GM10847 (cell line): ENCODE measurements around the gene FAM209A.
"Not testable (repeated sequence)": the region's sequence is repeated elsewhere in the genome, so short reads cannot be mapped to it uniquely, and the experiment has no call there.

Experiments
- POLR2A ChIP-seq: IDR thresholded peaks from 2 replicates; pipeline ENCODE4 v1.6.1; 2011; ENCODE audit not compliant: insufficient read length; ENCODE audit errors: extremely low read depth

The FAM209A gene

DNA sequence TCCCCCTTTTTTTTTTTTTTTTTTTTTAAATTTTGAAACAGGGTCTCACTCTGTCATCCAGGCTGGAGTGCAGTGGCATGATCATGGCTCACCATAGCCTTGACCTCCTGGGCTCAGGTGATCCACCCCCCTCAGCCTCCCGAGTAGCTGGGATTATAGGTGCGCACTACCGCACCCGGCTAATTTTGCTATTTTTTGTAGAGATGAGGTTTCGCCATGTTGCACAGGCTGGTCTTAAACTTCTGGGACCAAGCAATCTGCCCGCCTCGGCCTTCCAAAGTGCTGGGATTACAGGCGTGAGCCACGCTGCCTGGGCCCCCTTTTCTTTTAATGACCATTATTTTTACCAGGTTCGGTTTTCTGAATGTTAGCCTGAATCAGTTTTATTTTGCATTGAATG is 5.0 kb upstream of the FAM209A start:
- TF ChIP-seq POLR2A, result no peak

DNA sequence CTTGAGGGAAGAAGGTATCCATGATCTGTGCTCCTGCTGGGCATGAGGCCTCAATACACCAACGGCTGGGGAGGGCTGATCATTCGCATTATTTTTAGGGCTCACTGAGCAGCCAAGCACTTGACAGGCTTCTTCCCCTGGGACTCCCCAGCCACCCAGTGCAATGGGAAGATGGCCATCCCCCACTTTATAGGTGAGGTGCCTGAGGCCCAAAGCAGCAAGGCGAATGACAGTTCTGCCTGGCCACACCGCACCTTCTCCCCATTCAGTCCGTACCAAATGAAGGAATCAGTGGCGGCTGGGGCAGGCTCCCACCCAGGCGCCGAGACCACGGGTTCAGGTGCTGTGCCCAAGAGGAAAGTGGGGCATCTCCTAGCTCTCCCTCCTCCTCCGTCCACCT is 4.4 kb upstream of the FAM209A start:
- no peak for TF ChIP-seq POLR2A

DNA sequence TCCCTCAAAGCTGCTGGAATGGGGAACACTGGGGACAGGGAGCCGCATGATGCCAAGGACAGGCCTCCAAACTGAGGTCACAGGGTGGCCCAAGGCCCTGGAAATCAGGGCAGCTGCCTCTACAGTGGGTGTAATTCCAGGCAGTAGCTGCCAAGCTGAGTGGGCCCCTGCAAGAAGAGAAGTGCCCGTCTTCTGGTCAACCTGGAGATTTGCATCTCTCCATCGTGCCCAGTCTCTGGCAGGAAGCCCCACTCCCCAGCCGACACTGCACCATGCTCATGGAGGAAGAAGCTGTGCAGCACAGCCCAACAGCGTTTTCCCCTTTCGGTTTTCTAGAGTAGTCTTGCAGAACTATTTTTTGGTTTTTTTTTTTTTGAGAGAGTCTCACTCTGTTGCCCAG is 2.2 kb upstream of the FAM209A start:
- TF ChIP-seq POLR2A, result no peak

DNA sequence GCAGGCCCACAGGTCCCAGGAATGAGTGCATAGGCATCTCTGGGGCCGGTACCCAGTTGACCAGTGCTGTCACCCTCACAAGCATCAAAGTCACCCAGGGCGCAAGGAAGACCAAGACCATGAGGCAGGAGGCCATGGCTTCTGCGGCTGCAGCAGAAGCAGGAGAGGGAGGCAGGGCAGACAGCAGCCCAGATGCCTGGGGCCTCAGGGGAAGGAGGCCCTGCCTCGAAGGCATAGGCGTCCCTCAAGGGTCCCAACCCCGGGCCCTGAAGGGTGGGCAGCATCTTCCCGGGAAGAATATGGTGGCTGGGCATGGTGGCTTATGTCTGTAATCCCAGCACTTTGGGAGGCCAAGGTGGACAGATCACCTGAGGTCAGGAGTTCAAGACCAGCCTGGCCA is 3.0 kb downstream of the FAM209A start:
- no peak for TF ChIP-seq POLR2A

DNA sequence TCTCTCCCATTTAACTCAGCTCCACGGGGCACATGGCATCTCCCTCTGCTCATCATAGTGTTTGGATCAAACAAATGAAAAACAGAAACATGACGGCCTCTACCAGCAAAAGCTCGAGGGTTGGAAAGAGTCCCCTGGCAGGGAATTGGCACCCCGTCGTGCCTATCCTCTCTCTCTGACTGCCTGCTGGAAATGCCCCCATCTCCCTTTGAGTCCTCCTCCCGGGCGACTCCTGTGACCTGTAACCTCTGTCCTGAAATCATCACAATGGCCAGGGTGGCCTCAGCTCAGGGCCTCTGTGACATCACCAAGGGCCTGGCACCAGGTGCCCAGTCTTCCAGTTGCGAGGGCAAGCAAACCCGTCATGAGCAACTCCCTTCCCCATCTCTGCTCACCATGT is 8.4 kb downstream of the FAM209A start, which contains the start of gene FAM209B:
TSS of gene FAM209B (plus strand) at position 301 of the 400 bp plus-strand sequence. CDS start at position 397, 96 bp downstream.
- TF ChIP-seq POLR2A, result not testable (repeated sequence)

DNA sequence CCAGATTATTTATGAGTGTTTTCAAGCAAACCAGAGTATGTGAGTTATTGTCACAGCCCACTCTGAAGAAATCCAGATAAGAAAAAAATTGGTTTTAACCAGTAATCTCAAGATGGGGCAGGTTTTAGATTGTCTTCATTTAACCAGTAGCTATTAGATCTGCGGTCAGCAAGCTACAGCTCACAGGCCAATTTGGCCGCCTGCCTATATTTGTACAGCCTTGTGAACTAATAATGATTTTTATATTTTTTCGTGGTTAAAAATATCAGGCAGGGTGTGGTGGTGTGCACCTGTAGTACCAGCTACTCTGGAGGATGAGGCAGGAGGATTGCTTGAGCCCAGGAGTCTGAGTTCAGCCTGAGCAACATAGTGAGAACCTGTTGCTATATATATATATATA is 13.5 kb downstream of the FAM209A start:
- no peak for TF ChIP-seq POLR2A

DNA sequence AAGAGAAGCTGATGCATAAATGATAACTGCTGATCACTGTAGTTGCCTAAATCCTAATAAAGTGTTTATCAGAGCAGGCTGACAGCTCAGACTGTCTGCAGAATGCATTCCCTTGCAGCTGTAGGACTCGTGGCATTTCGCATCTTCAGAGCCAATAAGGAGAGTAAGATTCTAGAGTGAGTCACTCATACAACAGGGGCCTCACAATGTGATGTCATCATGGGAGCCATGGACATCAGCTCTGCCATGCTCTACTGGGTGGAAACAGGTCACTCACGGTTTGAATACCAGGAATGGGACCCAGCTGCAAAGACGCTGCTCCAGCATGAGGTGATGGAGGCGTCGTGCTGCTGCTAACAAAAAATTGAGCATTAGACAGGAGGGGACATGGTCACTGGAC is 15.9 kb downstream of the FAM209A start:
- TF ChIP-seq POLR2A, result no peak

DNA sequence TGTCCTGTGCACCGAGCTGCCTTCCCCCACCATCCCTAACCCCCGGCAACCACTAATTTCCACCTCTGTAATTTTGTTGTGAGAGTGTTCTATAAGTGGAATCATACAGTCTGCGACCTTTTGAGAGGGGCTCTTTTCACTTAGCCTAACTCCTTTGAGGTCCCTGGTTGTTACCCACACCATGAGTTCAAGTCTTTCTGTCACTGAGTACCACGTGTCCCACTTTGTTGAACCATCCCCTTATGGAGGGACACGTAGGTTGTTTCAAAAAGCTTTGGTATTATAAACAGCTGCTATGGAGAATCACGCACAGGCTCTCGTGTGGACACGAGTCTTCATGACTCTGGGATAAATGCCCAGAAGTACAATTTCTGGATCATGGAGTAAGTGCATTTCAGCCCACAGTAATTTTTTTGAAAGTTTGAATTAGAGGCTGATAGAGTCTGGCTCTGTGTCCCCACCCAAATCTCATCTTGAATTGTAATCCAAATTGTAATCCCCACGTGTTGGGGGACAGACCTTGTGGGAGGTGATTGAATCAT is 18.0 kb downstream of the FAM209A start:
- no peak for TF ChIP-seq POLR2A

DNA sequence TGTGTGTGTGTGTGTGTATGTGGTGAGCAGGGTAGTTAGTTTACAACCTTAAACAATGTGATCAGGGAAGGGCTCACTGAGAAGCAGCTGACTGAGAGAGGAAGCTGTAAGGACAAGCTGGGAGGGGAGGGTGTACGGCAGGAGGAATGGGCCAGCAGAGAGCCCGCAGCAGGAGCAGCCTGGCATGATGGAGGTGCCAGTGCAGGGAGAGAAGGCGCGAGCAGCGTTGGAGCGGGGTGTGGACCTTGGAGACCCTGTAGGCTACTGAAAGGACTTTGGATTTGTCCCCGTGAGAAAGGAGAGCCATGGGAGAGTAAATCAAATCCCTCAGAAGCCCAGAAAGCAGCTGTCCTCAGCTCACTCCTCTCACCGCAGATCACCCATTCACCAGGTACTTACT is 27.0 kb downstream of the FAM209A start:
- no peak for TF ChIP-seq POLR2A

DNA sequence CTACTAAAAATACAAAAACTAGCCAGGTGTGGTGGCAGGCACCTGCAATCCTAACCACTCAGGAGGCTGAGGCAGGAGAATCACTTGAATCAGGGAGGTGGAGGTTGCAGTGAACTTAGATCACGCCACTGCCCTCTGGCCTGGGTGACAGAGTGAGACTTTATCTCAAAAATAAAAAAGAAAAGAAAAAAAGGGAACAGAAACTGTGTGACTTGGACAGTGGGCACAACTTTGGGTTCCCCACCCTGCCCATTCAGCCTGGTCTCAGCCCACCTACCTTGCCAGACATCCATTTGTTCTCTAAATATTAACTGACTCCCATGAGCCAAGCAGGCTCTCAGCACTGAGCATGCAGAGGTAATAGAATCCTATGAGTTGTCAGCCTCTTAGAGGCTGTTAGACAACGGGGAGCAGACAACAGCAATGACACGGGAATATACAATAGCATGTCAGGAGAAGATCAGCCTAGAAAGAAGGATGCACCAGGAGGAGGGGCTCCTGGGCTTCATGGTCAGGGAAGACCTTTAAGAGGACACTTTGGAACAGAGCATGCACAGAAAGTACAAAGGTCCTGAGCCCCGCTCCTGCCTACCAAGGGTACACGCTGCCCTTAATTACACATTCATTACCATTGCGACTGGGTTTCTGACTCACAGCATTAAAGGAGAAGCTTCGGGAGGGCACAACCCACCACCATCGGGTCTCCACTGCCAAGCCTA is 28.5 kb downstream of the FAM209A start:
- no peak for TF ChIP-seq POLR2A

DNA sequence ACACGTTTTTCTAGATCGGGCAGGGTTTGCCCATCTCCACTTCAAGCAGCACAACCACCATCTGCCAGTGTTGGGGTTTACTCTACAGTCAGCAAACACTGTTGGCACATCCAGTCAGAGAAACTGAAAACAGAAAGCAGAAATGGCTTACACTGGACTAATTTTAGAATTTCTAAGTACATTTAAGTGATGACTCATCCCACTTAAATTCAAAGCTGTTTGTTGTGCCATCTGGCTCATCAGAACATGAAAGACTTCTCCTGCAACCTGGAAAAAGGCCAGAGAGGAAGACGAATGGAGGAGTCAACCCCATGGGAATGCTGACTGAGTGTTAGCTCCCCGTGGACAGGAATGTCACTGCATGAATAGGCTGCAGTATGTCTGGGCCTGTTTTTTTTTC is 30.3 kb downstream of the FAM209A start:
- TF ChIP-seq POLR2A, result no peak

DNA sequence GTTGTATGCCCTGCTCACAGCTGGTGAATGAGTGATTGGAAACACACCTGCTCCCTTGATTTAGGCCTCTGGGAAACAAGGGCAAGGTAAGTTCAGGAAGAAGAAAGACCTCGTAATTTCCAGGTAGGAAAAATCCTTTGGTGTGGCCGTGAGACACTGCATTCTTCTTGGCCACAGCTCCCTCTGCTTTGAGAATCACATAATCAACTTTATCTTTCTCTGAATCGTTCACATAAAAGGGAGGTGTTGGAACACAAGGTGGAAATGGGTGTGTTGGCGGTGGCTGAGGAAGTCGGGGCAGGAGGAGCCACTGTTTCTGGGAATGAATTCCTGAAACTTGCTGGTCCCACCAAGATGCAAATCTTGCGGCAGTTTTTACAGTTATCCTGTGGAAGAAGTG is 34.4 kb downstream of the FAM209A start:
- no peak for TF ChIP-seq POLR2A

DNA sequence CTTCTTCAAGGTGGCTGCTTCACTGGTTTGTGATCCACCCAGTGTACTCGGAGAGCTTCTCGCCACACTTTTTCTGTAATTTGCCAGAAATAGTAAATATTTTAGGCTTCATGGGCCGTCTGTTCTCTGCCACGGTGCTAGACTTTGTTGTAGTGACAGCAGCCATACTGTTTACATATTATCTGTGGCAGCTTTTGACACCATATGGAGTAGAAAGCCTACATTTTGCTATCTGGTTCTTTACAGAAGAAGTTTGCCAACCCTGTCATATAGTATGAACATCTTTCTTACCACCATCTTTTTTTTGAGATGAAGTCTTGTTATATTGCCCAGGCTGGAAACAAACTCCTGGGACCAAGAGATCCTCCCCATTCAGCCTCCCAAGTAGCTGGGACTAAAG is 41.0 kb downstream of the FAM209A start:
- no peak for TF ChIP-seq POLR2A

DNA sequence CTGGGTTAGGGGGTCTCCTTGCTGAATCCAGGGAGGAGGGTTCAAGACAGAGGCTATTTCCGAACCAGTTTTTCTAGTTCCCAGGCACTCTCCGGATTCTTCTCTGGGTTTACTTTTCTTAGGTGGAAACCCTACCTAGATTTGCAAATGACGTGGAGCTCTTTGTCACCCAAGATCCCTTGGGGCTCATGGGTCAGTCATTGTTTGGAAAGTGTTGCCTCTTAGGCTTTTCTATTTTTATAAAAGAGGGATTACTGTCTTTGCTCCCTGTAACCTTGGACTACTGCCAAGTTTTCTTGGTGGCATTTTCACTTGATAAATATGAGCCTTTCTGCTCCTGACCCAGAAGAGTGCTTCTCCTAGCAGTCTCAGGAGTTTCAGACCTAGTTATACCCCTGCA is 42.1 kb downstream of the FAM209A start:
- no peak for TF ChIP-seq POLR2A

DNA sequence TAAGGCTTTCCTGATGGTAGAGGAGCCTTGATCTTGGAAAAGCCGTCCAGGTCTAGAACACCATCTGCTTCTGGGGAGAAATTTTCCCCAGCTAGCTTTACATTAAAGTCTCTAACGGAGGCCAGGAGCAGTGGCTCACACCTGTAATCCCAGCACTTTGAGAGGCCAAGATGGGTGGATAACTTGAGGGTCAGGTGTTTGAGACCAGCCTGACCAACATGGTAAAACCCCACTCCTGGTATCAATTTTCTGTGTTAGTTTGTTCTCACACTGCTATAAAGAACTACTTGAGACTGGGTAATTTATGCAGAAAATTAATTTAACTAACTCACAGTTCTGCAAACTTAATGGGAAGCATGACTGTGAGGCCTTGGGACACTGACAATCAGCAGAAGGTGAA is 46.3 kb downstream of the FAM209A start:
- no peak for TF ChIP-seq POLR2A

DNA sequence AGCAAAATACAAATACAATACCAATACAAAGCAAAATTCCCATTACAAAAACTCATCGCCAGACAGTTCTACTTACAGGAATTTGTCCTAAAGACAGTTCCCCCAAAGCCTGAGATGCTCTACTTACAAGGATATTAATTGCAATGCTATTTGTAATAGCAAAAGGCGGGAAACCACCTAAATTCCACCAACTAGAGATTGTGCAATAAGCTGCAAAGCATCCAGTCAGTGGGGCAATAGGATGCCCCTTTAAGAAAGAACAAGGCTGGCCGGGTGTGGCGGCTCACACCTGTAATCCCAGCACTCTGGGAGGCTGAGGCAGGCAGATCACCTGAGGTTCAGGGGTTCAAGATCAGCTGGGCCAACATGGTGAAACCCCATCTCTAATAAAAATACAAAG is 47.6 kb downstream of the FAM209A start:
- no peak for TF ChIP-seq POLR2A

DNA sequence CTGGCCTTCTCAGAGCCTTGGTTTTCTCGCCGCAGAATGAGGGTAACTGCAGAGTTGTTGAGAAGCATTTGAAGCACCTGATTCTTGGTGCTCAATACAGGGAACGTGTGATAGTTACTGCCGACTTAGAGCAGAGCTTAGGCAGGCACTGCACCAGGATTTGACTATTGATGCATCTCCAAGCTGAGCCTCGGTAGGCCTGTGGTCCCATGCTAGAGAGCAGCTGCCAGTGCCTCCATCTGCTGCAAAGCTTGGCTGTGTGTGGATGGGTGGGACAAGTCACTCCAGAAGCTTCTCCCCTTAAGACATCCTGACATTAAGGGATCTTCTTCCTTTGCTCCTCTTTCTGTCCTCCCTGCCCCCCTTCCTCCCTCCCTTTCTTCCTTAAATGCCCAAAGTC is 49.4 kb downstream of the FAM209A start:
- TF ChIP-seq POLR2A, result no peak

DNA sequence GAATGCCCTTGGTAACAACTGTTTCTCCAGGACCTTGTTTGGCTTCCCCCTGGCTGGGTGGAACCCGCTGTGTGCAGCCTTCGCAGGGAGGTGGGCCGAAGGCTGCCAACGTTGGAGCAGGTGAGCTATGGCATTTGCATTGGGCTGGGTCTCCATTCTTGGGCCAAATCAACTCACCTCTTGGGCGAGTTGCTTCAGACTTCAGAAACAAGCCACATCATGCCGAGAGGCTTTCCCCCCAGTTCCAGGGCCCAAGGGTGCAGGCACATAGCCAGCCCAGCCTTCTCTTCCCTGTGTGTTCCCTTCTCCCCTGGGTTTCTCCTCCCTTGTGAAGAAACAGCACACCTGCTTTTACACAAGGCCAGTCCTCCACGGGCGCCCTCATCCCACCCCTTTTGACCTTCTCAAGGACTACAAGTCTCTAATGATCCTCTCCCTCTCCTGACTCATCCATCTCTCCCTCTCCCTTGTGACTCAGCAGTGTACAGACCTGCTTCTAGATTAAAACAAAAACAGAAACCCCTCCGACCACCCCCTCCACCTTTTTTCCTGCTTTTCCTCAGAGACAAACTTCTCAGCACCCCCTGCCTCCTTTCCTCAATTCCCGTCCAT is 50.1 kb downstream of the FAM209A start:
- TF ChIP-seq POLR2A, result no peak
